Astrocyte (in vitro differentiated cells and primary cell): ENCODE measurements around the gene CERK. TPM values are rescaled to one million over a fixed set of nuclear protein-coding genes. Genes with fewer than 3 reads are reported as not detected.

ENCODE experiments used
- DNase-seq: peaks from one replicate; pipeline ENCODE4 v3.0.0-alpha.2; 2010; ENCODE audit warnings: low read depth
- FAIRE-seq: peaks from 2 replicates; lab custom pipeline; 2011; peaks lifted over from hg19 to GRCh38; lab: Jason Lieb, UNC
- H2AFZ ChIP-seq: 2 replicates; pipeline ENCODE4 v1.6.0; 2012; ENCODE audit warnings: low read depth, low read length, inconsistent platforms
- H3K27ac ChIP-seq: 2 replicates; pipeline ENCODE4 v1.5.1; 2011; ENCODE audit warnings: low read depth, low read length, inconsistent platforms
- H3K27me3 ChIP-seq: 2 replicates; pipeline ENCODE4 v1.6.0; 2011; ENCODE audit warnings: low read length, inconsistent platforms; ENCODE audit not compliant: insufficient read depth
- H3K36me3 ChIP-seq: 2 replicates; pipeline ENCODE4 v1.5.1; 2011; ENCODE audit warnings: low read length, inconsistent platforms; ENCODE audit not compliant: insufficient read depth
- H3K4me1 ChIP-seq: 2 replicates; pipeline ENCODE4 v1.5.1; 2011; ENCODE audit warnings: low read length, inconsistent platforms; ENCODE audit not compliant: insufficient read depth
- H3K4me2 ChIP-seq: 2 replicates; pipeline ENCODE4 v1.6.0; 2012; ENCODE audit warnings: low read length, inconsistent platforms
- H3K4me3 ChIP-seq: 2 replicates; pipeline ENCODE4 v1.5.1; 2011; ENCODE audit warnings: low read depth, mild to moderate bottlenecking, low read length, inconsistent platforms; ENCODE audit not compliant: insufficient read depth
- H3K79me2 ChIP-seq: 2 replicates; pipeline ENCODE4 v1.6.0; 2012; ENCODE audit warnings: mild to moderate bottlenecking, low read length, inconsistent platforms; ENCODE audit not compliant: insufficient read depth
- H3K9ac ChIP-seq: 2 replicates; pipeline ENCODE4 v1.6.0; 2012; ENCODE audit warnings: mild to moderate bottlenecking, low read length, inconsistent platforms
- H3K9me3 ChIP-seq: 2 replicates; pipeline ENCODE4 v1.5.1; 2012; ENCODE audit warnings: low read depth, mild to moderate bottlenecking, low read length, inconsistent platforms; ENCODE audit not compliant: insufficient read depth
- H4K20me1 ChIP-seq: 2 replicates; pipeline ENCODE4 v1.6.0; 2012; ENCODE audit warnings: low read length, inconsistent platforms; ENCODE audit not compliant: insufficient read depth
- H3K27ac Mint-ChIP-seq: one replicate; pipeline ENCODE4 v1.8.0; 2021; ENCODE audit warnings: mild to moderate bottlenecking, mixed read lengths; ENCODE audit not compliant: unreplicated experiment
- H3K27me3 Mint-ChIP-seq: one replicate; pipeline ENCODE4 v1.8.0; 2021; ENCODE audit warnings: low read depth, mixed read lengths; ENCODE audit not compliant: unreplicated experiment
- H3K36me3 Mint-ChIP-seq: one replicate; pipeline ENCODE4 v1.8.0; 2021; ENCODE audit warnings: low read depth, mixed read lengths; ENCODE audit not compliant: unreplicated experiment
- H3K4me1 Mint-ChIP-seq: one replicate; pipeline ENCODE4 v1.8.0; 2021; ENCODE audit warnings: low read depth, mixed read lengths; ENCODE audit not compliant: unreplicated experiment
- H3K4me3 Mint-ChIP-seq: one replicate; pipeline ENCODE4 v1.8.0; 2021; ENCODE audit warnings: mild to moderate bottlenecking, moderate library complexity, mixed read lengths; ENCODE audit not compliant: unreplicated experiment
- H3K9me3 Mint-ChIP-seq: one replicate; pipeline ENCODE4 v1.8.0; 2021; ENCODE audit warnings: mild to moderate bottlenecking, mixed read lengths; ENCODE audit not compliant: unreplicated experiment
- EZH2 ChIP-seq: IDR thresholded peaks from 2 replicates; pipeline ENCODE4 v1.6.1; 2012; ENCODE audit warnings: mild to moderate bottlenecking, low read length, inconsistent platforms; ENCODE audit not compliant: insufficient read depth
- total RNA-seq: library from RNA; stranded (reverse); gene quantifications from 2 replicates; pipeline ENCODE4 v1.2.1, GENCODE V29; 2021
- TF ChIP-seq, protein P1 (sequence below): IDR thresholded peaks from 2 replicates; pipeline ENCODE4 v1.5.1; 2011; ENCODE audit warnings: low read depth, mild to moderate bottlenecking, inconsistent platforms, low read length, moderate library complexity; ENCODE audit not compliant: insufficient read depth

The CERK gene
- total RNA-seq, 1 donor from 2014 or later: 23.2 TPM

DNA sequence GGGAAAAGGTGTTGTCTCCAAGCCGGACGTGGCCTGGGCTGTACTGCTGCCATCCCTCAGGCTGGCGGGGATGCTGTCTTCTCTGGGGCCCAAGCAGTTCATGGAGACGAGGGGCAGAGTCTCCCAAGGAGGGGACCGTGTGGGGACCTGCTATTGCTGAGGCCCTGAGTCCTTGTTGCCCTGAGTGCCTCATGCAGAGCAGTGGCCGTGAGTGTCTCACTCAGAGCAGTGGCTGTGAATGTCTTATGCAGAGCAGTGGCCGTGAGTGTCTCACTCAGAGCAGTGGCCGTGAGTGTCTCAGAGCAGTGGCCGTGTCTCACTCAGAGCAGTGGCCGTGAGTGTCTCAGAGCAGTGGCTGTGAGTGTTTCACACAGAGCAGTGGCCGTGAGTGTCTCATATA is 63.1 kb downstream of the CERK start:
- no peak overlapping the region for H3K27ac Mint-ChIP-seq
- H3K27me3 Mint-ChIP-seq: no peaks in the 10 kb centered on the region
- TF ChIP-seq, protein P1, sequence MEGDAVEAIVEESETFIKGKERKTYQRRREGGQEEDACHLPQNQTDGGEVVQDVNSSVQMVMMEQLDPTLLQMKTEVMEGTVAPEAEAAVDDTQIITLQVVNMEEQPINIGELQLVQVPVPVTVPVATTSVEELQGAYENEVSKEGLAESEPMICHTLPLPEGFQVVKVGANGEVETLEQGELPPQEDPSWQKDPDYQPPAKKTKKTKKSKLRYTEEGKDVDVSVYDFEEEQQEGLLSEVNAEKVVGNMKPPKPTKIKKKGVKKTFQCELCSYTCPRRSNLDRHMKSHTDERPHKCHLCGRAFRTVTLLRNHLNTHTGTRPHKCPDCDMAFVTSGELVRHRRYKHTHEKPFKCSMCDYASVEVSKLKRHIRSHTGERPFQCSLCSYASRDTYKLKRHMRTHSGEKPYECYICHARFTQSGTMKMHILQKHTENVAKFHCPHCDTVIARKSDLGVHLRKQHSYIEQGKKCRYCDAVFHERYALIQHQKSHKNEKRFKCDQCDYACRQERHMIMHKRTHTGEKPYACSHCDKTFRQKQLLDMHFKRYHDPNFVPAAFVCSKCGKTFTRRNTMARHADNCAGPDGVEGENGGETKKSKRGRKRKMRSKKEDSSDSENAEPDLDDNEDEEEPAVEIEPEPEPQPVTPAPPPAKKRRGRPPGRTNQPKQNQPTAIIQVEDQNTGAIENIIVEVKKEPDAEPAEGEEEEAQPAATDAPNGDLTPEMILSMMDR: no peak
- no peak for TF ChIP-seq EZH2
- no peaks in the 10 kb centered on the region for H3K9me3 Mint-ChIP-seq
- Histone ChIP-seq H3K4me2 (no peak overlapping the region), H3K79me2 (no peaks in the 10 kb centered on the region), H4K20me1 (no peaks in the 10 kb centered on the region), H2AFZ (no peak overlapping the region), H3K4me3 (no peak overlapping the region), H3K9me3 (no peaks in the 10 kb centered on the region), H3K36me3 (no peaks in the 10 kb centered on the region), H3K4me1 (peaks cover 7% of the 10 kb centered on the region), H3K27me3 (no peaks in the 10 kb centered on the region), H3K9ac (no peak overlapping the region), H3K27ac (no peak overlapping the region)
- no peaks in the 10 kb centered on the region for H3K36me3 Mint-ChIP-seq
- no peaks in the 10 kb centered on the region for H3K4me1 Mint-ChIP-seq
- no peak overlapping the region for H3K4me3 Mint-ChIP-seq
- no peak for DNase-seq
- no peak for FAIRE-seq

DNA sequence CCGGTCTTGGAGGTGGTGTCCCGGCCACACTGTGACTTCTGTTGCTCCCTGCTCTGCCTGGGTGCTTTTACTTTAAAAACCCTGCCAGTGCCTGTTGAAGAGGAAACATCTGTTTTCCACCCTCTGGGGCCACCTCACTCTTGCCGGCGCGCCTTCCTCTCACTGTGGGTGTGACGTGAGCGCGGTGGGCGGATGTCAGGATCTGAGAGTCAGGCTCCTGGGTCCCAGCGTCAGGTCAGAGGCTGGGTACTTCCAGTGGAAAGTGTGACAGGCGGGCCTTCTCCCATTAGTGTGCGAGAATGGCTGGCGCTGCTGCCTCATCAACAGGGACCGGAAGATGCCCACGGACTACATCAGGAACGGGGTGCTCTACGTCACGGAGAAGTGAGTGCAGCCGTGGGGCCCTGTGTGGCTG is 63.7 kb downstream of the CERK start:
- Histone ChIP-seq H3K27ac (no peak overlapping the region), H3K36me3 (no peaks in the 10 kb centered on the region), H3K4me3 (no peak overlapping the region), H3K9me3 (no peaks in the 10 kb centered on the region), H3K79me2 (no peaks in the 10 kb centered on the region), H3K4me1 (peaks cover 8% of the 10 kb centered on the region), H3K4me2 (no peak overlapping the region), H3K27me3 (no peaks in the 10 kb centered on the region), H3K9ac (no peak overlapping the region), H2AFZ (no peak overlapping the region), H4K20me1 (no peaks in the 10 kb centered on the region)
- H3K9me3 Mint-ChIP-seq: no peaks in the 10 kb centered on the region
- FAIRE-seq (no peak), DNase-seq (no peak)
- no peak overlapping the region for H3K27ac Mint-ChIP-seq
- no peak overlapping the region for H3K4me3 Mint-ChIP-seq
- no peak for TF ChIP-seq EZH2
- TF ChIP-seq, protein P1: no peak
- no peaks in the 10 kb centered on the region for H3K36me3 Mint-ChIP-seq
- no peaks in the 10 kb centered on the region for H3K27me3 Mint-ChIP-seq
- no peaks in the 10 kb centered on the region for H3K4me1 Mint-ChIP-seq

DNA sequence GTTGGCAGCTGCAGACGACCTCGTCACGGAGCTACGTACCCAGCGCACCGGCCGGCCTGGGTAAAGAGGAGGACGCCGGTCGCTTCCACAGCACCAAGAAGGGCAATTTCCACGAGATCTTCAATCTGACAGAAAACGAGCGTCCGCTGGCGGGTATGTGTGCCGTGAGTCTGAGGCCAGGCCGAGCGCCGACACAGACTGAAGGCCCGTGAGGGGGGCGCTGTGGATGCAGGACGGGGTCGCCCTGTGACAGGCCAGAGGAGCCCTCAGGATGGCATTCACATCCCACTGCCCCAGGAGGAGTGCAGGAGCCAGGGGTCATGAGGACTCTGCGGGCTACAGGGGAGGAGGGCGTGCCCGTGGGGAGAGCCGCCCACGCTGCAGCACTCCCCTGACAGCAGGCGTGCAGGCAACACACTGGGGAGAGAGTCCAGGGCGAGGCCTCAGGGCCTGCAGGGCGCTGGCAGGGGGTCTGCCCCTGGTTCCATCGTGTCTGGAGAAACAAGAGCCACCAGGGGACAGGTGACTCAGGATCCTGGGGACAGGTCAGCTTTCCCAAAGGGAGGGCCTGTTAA is 64.3 kb downstream of the CERK start:
- H3K4me1 ChIP-seq: peaks cover 8% of the 10 kb centered on the region
- no peak overlapping the region for H3K4me3 Mint-ChIP-seq
- H2AFZ ChIP-seq: no peak overlapping the region
- no peak for TF ChIP-seq EZH2
- TF ChIP-seq, protein P1: no peak
- H3K9me3 Mint-ChIP-seq: no peaks in the 10 kb centered on the region
- H3K9me3 ChIP-seq: no peaks in the 10 kb centered on the region
- H3K27me3 Mint-ChIP-seq: no peaks in the 10 kb centered on the region
- H3K4me2 ChIP-seq: no peak overlapping the region
- DNase-seq (no peak), FAIRE-seq (no peak)
- no peaks in the 10 kb centered on the region for H3K27me3 ChIP-seq
- no peaks in the 10 kb centered on the region for H3K79me2 ChIP-seq
- H3K4me1 Mint-ChIP-seq: no peaks in the 10 kb centered on the region
- no peaks in the 10 kb centered on the region for H4K20me1 ChIP-seq
- no peak overlapping the region for H3K9ac ChIP-seq
- no peaks in the 10 kb centered on the region for H3K36me3 Mint-ChIP-seq
- H3K27ac Mint-ChIP-seq: no peak overlapping the region
- H3K27ac ChIP-seq: no peak overlapping the region
- no peaks in the 10 kb centered on the region for H3K36me3 ChIP-seq
- no peak overlapping the region for H3K4me3 ChIP-seq
